Germinal center (tissue), 1 donor: ENCODE results near the gene PSAT1.
A peak's percentile ranks its signal among the peaks of the same experiment; 100 is the strongest.

Source experiments
- DNase-seq: peaks from one replicate; pipeline ENCODE4 v3.0.0; 2012; ENCODE audit warnings: mixed read lengths, low spot score

The PSAT1 gene

GRCh38 chr9:78316166-78316892, 19.4 kb downstream of the PSAT1 start:
- no peak for DNase-seq

GRCh38 chr9:78319197-78320029, 22.5 kb downstream of the PSAT1 start:
- no peak for DNase-seq

GRCh38 chr9:78320030-78320693, 23.2 kb downstream of the PSAT1 start:
- DNase-seq = no peak

GRCh38 chr9:78320875-78321496, 24.1 kb downstream of the PSAT1 start:
- DNase-seq = no peak

GRCh38 chr9:78321505-78321904, 24.6 kb downstream of the PSAT1 start:
- DNase-seq = no peak

- DNase-seq = no peak
These were observed 27.2 kb downstream of the PSAT1 start for GRCh38 chr9:78324068-78324650.

GRCh38 chr9:78324682-78325081, 27.8 kb downstream of the PSAT1 start:
- no peak for DNase-seq

GRCh38 chr9:78325343-78325742, 28.4 kb downstream of the PSAT1 start:
- DNase-seq = no peak

- DNase-seq = no peak
These were observed 29.0 kb downstream of the PSAT1 start for GRCh38 chr9:78325846-78326360.

- no peak for DNase-seq
These were observed 29.6 kb downstream of the PSAT1 start for GRCh38 chr9:78326564-78326963.

GRCh38 chr9:78332381-78332780, 35.5 kb downstream of the PSAT1 start:
- DNase-seq = no peak

- DNase-seq = no peak
These were observed 51.9 kb downstream of the PSAT1 start for GRCh38 chr9:78348848-78349247.

- no peak for DNase-seq
These were observed 54.9 kb downstream of the PSAT1 start for GRCh38 chr9:78351816-78352215.

- DNase-seq = no peak
These were observed 57.5 kb downstream of the PSAT1 start for GRCh38 chr9:78354324-78354973.

GRCh38 chr9:78354989-78355388, 58.1 kb downstream of the PSAT1 start:
- DNase-seq = no peak

- DNase-seq = no peak
These were observed 59.7 kb downstream of the PSAT1 start for GRCh38 chr9:78356634-78357033.

- peak; percentile 10 for DNase-seq
These were observed 60.4 kb downstream of the PSAT1 start for GRCh38 chr9:78357165-78357873.

- no peak for DNase-seq
These were observed 61.6 kb downstream of the PSAT1 start for GRCh38 chr9:78358329-78359051.

GRCh38 chr9:78363221-78363620, 66.3 kb downstream of the PSAT1 start:
- DNase-seq = no peak
